K562 (cell line): ENCODE data around the gene PTPN9. TPM values are rescaled to one million over a fixed set of nuclear protein-coding genes. Genes with fewer than 3 reads are reported as not detected.

ENCODE experiments used
- ATF6 ChIP-seq: sonication (generic); formaldehyde crosslinking; IDR thresholded peaks from 2 replicates; pipeline ENCODE4 v1.4.0; 2020; ENCODE audit warnings: mild to moderate bottlenecking, missing genetic modification reagents
- CEBPZ ChIP-seq: fragments of 150-350 bp; IDR thresholded peaks from 2 replicates; pipeline ENCODE4 v1.6.1; 2014; ENCODE audit warnings: low read depth, mild to moderate bottlenecking, low read length, borderline replicate concordance
- CHD4 ChIP-seq: fragments of 200-600 bp; sonication (generic); IDR thresholded peaks from 3 replicates; pipeline ENCODE4 v1.6.1; 2012; ENCODE audit warnings: low read depth, mild to moderate bottlenecking, mixed read lengths, low read length, inconsistent platforms; ENCODE audit not compliant: insufficient read depth, insufficient replicate concordance, poor library complexity, severe bottlenecking
- CTBP1 ChIP-seq: fragments of 450-650 bp; IDR thresholded peaks from 2 replicates; pipeline ENCODE4 v1.6.1; 2016; ENCODE audit warnings: borderline replicate concordance
- HMG20A ChIP-seq: fragments of 450-650 bp; formaldehyde crosslinking; conservative IDR thresholded peaks from 2 replicates; pipeline ENCODE4 v1.4.0; 2020; ENCODE audit warnings: mild to moderate bottlenecking, mixed read lengths
- MXI1 ChIP-seq: IDR thresholded peaks from 2 replicates; pipeline ENCODE4 v1.6.1; 2011; ENCODE audit warnings: low read depth, mild to moderate bottlenecking, improper control_type of control experiment, low read length
- RBM14 ChIP-seq: fragments of 200-400 bp; formaldehyde crosslinking; IDR thresholded peaks from 2 replicates; pipeline ENCODE4 v1.6.1; 2018; ENCODE audit warnings: low read depth, mild to moderate bottlenecking, low read length, moderate library complexity, borderline replicate concordance; ENCODE audit not compliant: insufficient read depth
- SAP30 ChIP-seq: fragments of 200-600 bp; sonication (generic); IDR thresholded peaks from 2 replicates; pipeline ENCODE4 v1.6.1; 2012; ENCODE audit warnings: borderline replicate concordance, low read depth, mild to moderate bottlenecking, moderate library complexity, low read length, control low read depth, inconsistent platforms; ENCODE audit not compliant: insufficient read depth, poor library complexity, severe bottlenecking
- SNIP1 ChIP-seq: fragments of 450-650 bp; IDR thresholded peaks from 2 replicates; pipeline ENCODE4 v1.7.1; 2017; ENCODE audit warnings: low read depth, mild to moderate bottlenecking
- SPI1 ChIP-seq: IDR thresholded peaks from 2 replicates; pipeline ENCODE4 v1.6.1; 2011; ENCODE audit warnings: low read depth, low read length, control low read depth, borderline replicate concordance
- TAL1 ChIP-seq: fragments of 450-650 bp; IDR thresholded peaks from 2 replicates; pipeline ENCODE4 v1.6.1; 2016; ENCODE audit warnings: mild to moderate bottlenecking
- XRCC4 ChIP-seq: IDR thresholded peaks from one replicate; pipeline ENCODE4 v1.6.1; 2011; ENCODE audit not compliant: insufficient read depth, insufficient read length; ENCODE audit errors: extremely low read depth
- XRCC5 ChIP-seq: fragments of 200-400 bp; formaldehyde crosslinking; IDR thresholded peaks from 2 replicates; pipeline ENCODE4 v1.6.1; 2017; ENCODE audit warnings: low read depth, mild to moderate bottlenecking, low read length
- ZNF57 ChIP-seq: fragments of 450-650 bp; formaldehyde crosslinking; IDR thresholded peaks from 2 replicates; pipeline ENCODE4 v1.4.0; 2020; ENCODE audit warnings: mild to moderate bottlenecking, moderate library complexity
- polyA plus RNA-seq, 8 experiments: library from polyadenylated mRNA; depleted of rRNA in 4 of 8; stranded (reverse) in 5 of 8; unstranded in 3 of 8; fragments of >200 nt; fragmentation: Nextera tagmentation in 2 of 8; fragmentation: Illumina TruSeq in 1 of 8; extraction: Ambion mirVana in 2 of 8; extraction: Trizol in 1 of 8; gene quantifications; 2 replicates each; pipeline versions ENCODE4 v1.2.1 to v1.2.3, GENCODE V29; 2011 to 2014; ENCODE audit warnings: inconsistent platforms in 1 of 8, missing spikeins in 1 of 8
- total RNA-seq, 7 experiments: library from RNA; depleted of rRNA in 6 of 7; stranded (reverse); fragments of >200 nt in 6 of 7; fragmentation: Illumina TruSeq in 2 of 7; extraction: Trizol in 2 of 7; gene quantifications; 2 replicates each; pipeline versions ENCODE4 v1.2.1 to v1.2.3, GENCODE V29; 2011 to 2021; ENCODE audit warnings: low replicate concordance in 1 of 7
- TF ChIP-seq, protein P1 (sequence below): fragments of 450-650 bp; IDR thresholded peaks from 2 replicates; pipeline ENCODE4 v1.6.1; 2016; ENCODE audit warnings: mild to moderate bottlenecking
- TF ChIP-seq, protein P2 (sequence below), 2 experiments: fragments of 200-800 bp in 1 of 2; sonication (Bioruptor generic) in 1 of 2; sonication (generic) in 1 of 2; formaldehyde crosslinking in 1 of 2; IDR thresholded peaks in 1 of 2; conservative IDR thresholded peaks in 1 of 2; 2 replicates each; pipeline versions ENCODE4 v1.5.0 to v1.6.1; 2016 to 2020; ENCODE audit warnings: missing compliant biosample characterization in 1 of 2, missing genetic modification characterization in 1 of 2, missing genetic modification reagents in 1 of 2

Gene PTPN9
- total and polyA plus RNA-seq, 9 of the 15 experiments (the other 6 are each of a cell fraction or from before 2014, with no cell fraction given): 5.0 to 24.0 (median 14.2) TPM

DNA sequence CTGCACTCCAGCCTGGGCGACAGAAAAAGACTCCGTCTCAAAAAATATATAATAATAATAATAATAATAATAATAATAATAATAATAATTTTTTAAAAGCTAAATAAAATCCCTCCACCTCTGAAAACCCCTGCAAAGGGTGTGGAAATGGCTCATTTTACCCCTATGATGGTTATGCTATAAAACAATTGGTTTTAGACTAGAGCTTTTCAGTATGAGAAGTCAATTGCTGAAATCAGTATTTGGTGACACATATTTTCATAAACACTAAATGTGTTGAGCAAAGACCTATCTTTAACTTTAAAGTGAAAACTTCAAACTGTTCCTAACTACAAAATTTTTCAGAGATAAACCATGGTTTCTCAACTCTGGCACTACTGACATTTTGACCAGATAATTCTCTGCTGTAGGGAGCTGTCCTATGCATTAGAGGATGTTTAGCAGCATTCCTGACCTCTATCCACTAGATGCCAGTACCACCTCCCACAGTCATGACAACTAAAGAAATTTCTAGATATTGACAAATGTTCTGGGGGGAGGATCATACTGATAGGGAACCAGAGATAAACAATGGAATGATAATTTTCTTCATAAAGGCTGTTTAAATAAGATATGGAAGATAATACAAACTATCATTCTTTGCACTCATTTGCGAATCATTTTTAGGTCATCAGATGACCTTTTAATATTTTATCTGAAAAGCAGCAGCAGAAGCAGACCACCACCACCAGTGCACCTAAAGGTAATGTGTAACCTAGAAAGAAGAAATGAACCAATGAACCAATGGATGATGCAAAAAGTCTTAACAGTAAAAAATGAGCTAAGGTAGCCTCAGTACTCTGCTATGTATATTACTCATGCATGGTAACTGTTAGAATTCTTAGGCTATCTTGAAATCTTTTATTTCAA lies 13.8 kb downstream of the PTPN9 start (continued):
- TF ChIP-seq, protein P1, sequence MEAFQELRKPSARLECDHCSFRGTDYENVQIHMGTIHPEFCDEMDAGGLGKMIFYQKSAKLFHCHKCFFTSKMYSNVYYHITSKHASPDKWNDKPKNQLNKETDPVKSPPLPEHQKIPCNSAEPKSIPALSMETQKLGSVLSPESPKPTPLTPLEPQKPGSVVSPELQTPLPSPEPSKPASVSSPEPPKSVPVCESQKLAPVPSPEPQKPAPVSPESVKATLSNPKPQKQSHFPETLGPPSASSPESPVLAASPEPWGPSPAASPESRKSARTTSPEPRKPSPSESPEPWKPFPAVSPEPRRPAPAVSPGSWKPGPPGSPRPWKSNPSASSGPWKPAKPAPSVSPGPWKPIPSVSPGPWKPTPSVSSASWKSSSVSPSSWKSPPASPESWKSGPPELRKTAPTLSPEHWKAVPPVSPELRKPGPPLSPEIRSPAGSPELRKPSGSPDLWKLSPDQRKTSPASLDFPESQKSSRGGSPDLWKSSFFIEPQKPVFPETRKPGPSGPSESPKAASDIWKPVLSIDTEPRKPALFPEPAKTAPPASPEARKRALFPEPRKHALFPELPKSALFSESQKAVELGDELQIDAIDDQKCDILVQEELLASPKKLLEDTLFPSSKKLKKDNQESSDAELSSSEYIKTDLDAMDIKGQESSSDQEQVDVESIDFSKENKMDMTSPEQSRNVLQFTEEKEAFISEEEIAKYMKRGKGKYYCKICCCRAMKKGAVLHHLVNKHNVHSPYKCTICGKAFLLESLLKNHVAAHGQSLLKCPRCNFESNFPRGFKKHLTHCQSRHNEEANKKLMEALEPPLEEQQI: no peak
- no peak for TF ChIP-seq SNIP1
- TF ChIP-seq TAL1: peak; percentile 40
- no peak for TF ChIP-seq SAP30
- no peak for TF ChIP-seq MXI1
- TF ChIP-seq HMG20A (CRISPR knock-in tag): no peak
- 0 out of 2 replicates have a peak, but pooled peaks have one; percentile 33 for TF ChIP-seq CTBP1
- TF ChIP-seq, protein P2, sequence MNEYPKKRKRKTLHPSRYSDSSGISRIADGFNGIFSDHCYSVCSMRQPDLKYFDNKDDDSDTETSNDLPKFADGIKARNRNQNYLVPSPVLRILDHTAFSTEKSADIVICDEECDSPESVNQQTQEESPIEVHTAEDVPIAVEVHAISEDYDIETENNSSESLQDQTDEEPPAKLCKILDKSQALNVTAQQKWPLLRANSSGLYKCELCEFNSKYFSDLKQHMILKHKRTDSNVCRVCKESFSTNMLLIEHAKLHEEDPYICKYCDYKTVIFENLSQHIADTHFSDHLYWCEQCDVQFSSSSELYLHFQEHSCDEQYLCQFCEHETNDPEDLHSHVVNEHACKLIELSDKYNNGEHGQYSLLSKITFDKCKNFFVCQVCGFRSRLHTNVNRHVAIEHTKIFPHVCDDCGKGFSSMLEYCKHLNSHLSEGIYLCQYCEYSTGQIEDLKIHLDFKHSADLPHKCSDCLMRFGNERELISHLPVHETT (CRISPR knock-in tag; conservative IDR thresholded peaks at IDR 0.05 in 1 of 2, IDR thresholded peaks at IDR 0.05 in 1 of 2): no peak
- TF ChIP-seq RBM14: no peak
- TF ChIP-seq CEBPZ: no peak
- TF ChIP-seq SPI1: no peak
- TF ChIP-seq XRCC4: no peak
- TF ChIP-seq ZNF57: no peak
- no peak for TF ChIP-seq CHD4
- TF ChIP-seq XRCC5: no peak
- no peak for TF ChIP-seq ATF6 (CRISPR knock-in tag)
